HCT116 (cell line): Measurements from ENCODE around the gene ATAD1.

Experiments
- EGR1 ChIP-seq: IDR thresholded peaks from 2 replicates; pipeline ENCODE4 v1.6.1; 2012; ENCODE audit warnings: low read depth
- EZH2 ChIP-seq: fragments of 200-600 bp; sonication (generic); IDR thresholded peaks from 2 replicates; pipeline ENCODE4 v1.6.1; 2017; ENCODE audit warnings: antibody characterized with exemption, mixed run types
- JUND ChIP-seq: IDR thresholded peaks from 2 replicates; pipeline ENCODE4 v1.6.1; 2012
- POLR2A ChIP-seq: IDR thresholded peaks from 2 replicates; pipeline ENCODE4 v1.7.0; 2011; ENCODE audit warnings: borderline replicate concordance; ENCODE audit not compliant: insufficient read depth, insufficient read length; ENCODE audit errors: extremely low read depth
- POLR2AphosphoS5 ChIP-seq: IDR thresholded peaks from 2 replicates; pipeline ENCODE4 v1.6.1; 2011; ENCODE audit warnings: mild to moderate bottlenecking, low read depth, low read length, moderate library complexity
- RAD21 ChIP-seq: IDR thresholded peaks from 2 replicates; pipeline ENCODE4 v1.6.1; 2012; ENCODE audit warnings: low read depth, mild to moderate bottlenecking
- SP1 ChIP-seq: IDR thresholded peaks from 2 replicates; pipeline ENCODE4 v1.6.1; 2012; ENCODE audit warnings: low read depth
- TCF7L2 ChIP-seq: IDR thresholded peaks from 2 replicates; pipeline ENCODE4 v1.7.0; 2011; ENCODE audit warnings: borderline replicate concordance, inconsistent platforms; ENCODE audit not compliant: insufficient read depth, insufficient read length; ENCODE audit errors: extremely low read depth
- TF ChIP-seq, protein P1 (sequence below), 3 experiments: fragments of 200-600 bp in 1 of 3; sonication (generic) in 1 of 3; IDR thresholded peaks in 2 of 3; conservative IDR thresholded peaks in 1 of 3; 2 replicates each; pipeline ENCODE4 v1.5.1; 2012 to 2017; ENCODE audit warnings: low read depth in 2 of 3, low read length in 2 of 3, antibody characterized with exemption in 1 of 3, borderline replicate concordance in 1 of 3, control low read depth in 1 of 3, mild to moderate bottlenecking in 1 of 3, mixed read lengths in 1 of 3, mixed run types in 1 of 3, moderate library complexity in 1 of 3; ENCODE audit not compliant: insufficient read depth in 1 of 3
- TF ChIP-seq, protein P2 (sequence below): IDR thresholded peaks from 2 replicates; pipeline ENCODE4 v1.6.1; 2012

DNA sequence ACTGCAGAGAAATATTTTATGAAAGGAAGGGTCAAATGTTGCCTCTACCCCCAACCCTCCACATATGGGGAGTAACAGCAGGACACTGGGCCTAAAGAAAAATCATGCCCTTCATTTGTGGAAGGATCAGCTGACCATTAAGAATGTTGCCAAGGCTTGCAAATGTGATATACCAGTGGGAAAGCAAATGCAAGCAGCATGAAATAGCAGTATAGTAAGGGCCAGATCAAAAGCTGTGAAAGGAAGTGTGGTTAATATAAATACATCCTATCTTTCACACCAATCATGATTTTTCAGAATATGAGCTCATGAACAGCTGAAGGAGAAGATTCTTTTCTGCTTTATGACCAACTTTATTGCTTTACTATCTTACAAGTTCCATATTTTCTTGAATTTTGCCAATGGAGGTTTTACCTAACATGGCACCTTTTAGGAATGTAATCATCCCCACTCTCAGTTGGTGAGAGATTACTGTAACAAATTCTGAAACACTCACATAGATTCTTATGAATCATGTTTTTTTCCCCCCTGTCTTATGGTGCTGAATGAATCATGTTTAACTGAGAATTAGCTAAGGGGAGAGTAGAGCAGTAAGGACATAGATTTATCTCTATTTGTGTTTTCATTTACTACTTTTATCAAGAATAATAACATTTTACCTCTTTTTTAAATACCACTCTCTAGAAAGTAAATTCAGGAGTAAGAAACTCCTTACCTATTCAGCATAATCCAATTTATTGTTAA is 12.1 kb upstream of the ATAD1 start:
- TF ChIP-seq, protein P1, sequence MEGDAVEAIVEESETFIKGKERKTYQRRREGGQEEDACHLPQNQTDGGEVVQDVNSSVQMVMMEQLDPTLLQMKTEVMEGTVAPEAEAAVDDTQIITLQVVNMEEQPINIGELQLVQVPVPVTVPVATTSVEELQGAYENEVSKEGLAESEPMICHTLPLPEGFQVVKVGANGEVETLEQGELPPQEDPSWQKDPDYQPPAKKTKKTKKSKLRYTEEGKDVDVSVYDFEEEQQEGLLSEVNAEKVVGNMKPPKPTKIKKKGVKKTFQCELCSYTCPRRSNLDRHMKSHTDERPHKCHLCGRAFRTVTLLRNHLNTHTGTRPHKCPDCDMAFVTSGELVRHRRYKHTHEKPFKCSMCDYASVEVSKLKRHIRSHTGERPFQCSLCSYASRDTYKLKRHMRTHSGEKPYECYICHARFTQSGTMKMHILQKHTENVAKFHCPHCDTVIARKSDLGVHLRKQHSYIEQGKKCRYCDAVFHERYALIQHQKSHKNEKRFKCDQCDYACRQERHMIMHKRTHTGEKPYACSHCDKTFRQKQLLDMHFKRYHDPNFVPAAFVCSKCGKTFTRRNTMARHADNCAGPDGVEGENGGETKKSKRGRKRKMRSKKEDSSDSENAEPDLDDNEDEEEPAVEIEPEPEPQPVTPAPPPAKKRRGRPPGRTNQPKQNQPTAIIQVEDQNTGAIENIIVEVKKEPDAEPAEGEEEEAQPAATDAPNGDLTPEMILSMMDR (IDR thresholded peaks at IDR 0.05 in 2 of 3, conservative IDR thresholded peaks at IDR 0.05 in 1 of 3; ENCODE audit: borderline replicate concordance in 1 of 3, insufficient read depth in 1 of 3, low read depth in 2 of 3, low read length in 2 of 3): no peak
- TF ChIP-seq POLR2A: no peak
- TF ChIP-seq, protein P2, sequence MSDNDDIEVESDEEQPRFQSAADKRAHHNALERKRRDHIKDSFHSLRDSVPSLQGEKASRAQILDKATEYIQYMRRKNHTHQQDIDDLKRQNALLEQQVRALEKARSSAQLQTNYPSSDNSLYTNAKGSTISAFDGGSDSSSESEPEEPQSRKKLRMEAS: no peak
- TF ChIP-seq JUND: no peak
- TF ChIP-seq RAD21: no peak
- TF ChIP-seq EGR1: no peak
- TF ChIP-seq TCF7L2: no peak
- no peak for TF ChIP-seq EZH2
- TF ChIP-seq POLR2AphosphoS5: no peak
- no peak for TF ChIP-seq SP1
